IMR-90 (cell line): ENCODE results near the gene ULK2. TPM values are rescaled to one million over a fixed set of nuclear protein-coding genes. Genes with fewer than 3 reads are reported as not detected.

ENCODE experiments used
- ATAC-seq: fragments of 200-7000 bp; cut with Tn5 transposase; 2 replicates; pipeline ENCODE4 v1.9.1; 2020; ENCODE audit warnings: low read depth, mild to moderate bottlenecking, moderate library complexity
- BruUV-seq: library from RNA; stranded (reverse); fragments of 400-500 nt; replicated peaks from 2 replicates; lab custom pipeline; 2021; lab: Mats Ljungman, UMichigan
- CTCF ChIA-PET: fragments of 300-600 bp; formaldehyde crosslinking; extraction: SDS; loops from one replicate; lab custom pipeline; 2021; ENCODE audit warnings: antibody characterized with exemption; lab: Yijun Ruan, JAX
- POLR2A ChIA-PET: fragments of 300-600 bp; sonication (Branson Sonifier 250); formaldehyde crosslinking; loops from one replicate; lab custom pipeline; 2022; ENCODE audit warnings: antibody characterized with exemption; ENCODE audit not compliant: unreplicated experiment; lab: Charles Lee
- DNase-seq: peaks from one replicate; pipeline ENCODE4 v3.0.0; 2013
- H2AFZ ChIP-seq: replicated peaks from 2 replicates; pipeline ENCODE3; 2013; ENCODE audit warnings: low read length, mild to moderate bottlenecking; ENCODE audit not compliant: poor library complexity
- H2AK5ac ChIP-seq: 2 replicates; pipeline ENCODE4 v1.6.1; 2013; ENCODE audit warnings: low read depth, low read length, inconsistent platforms
- H2AK9ac ChIP-seq: replicated peaks from 2 replicates; pipeline ENCODE3; 2013; ENCODE audit warnings: mild to moderate bottlenecking, low read depth, low read length, moderate library complexity; ENCODE audit not compliant: poor library complexity
- H2BK120ac ChIP-seq: 2 replicates; pipeline ENCODE4 v1.6.1; 2013; ENCODE audit warnings: low read depth, low read length, inconsistent platforms
- H2BK15ac ChIP-seq: 3 replicates; pipeline ENCODE4 v1.6.1; 2013; ENCODE audit warnings: low read depth, low read length, inconsistent platforms
- H2BK20ac ChIP-seq: 2 replicates; pipeline ENCODE4 v1.6.1; 2013; ENCODE audit warnings: low read depth, mild to moderate bottlenecking, inconsistent platforms, low read length, moderate library complexity
- H2BK5ac ChIP-seq: 2 replicates; pipeline ENCODE4 v1.6.1; 2013; ENCODE audit warnings: mild to moderate bottlenecking, low read depth, low read length, inconsistent platforms; ENCODE audit not compliant: poor library complexity, severe bottlenecking
- H3K14ac ChIP-seq: replicated peaks from 2 replicates; pipeline ENCODE4 v1.6.1; 2013; ENCODE audit warnings: low read depth, low read length, inconsistent platforms
- H3K18ac ChIP-seq: 2 replicates; pipeline ENCODE4 v1.6.1; 2013; ENCODE audit warnings: low read depth, low read length, control low read depth
- H3K23ac ChIP-seq: 2 replicates; pipeline ENCODE4 v1.6.1; 2013; ENCODE audit warnings: low read depth, low read length, inconsistent platforms
- H3K27ac ChIP-seq: 2 replicates; pipeline ENCODE4 v1.5.1; 2013; ENCODE audit warnings: mild to moderate bottlenecking, control low read depth, low read length; ENCODE audit not compliant: insufficient read depth
- H3K27me3 ChIP-seq: 2 replicates; pipeline ENCODE4 v1.6.1; 2013; ENCODE audit warnings: low read length; ENCODE audit not compliant: control insufficient read depth, insufficient read depth
- H3K36me3 ChIP-seq: 2 replicates; pipeline ENCODE4 v1.6.1; 2013; ENCODE audit warnings: low read length, mixed read lengths; ENCODE audit not compliant: control insufficient read depth, insufficient read depth
- H3K4ac ChIP-seq: 2 replicates; pipeline ENCODE4 v1.6.1; 2013; ENCODE audit warnings: low read depth, low read length, inconsistent platforms
- H3K4me1 ChIP-seq: 2 replicates; pipeline ENCODE4 v1.6.1; 2013; ENCODE audit warnings: low read length, mixed read lengths; ENCODE audit not compliant: control insufficient read depth, insufficient read depth
- H3K4me2 ChIP-seq: 2 replicates; pipeline ENCODE4 v1.6.1; 2013; ENCODE audit warnings: low read depth, mild to moderate bottlenecking, control low read depth, low read length, moderate library complexity
- H3K4me3 ChIP-seq: 2 replicates; pipeline ENCODE4 v1.5.1; 2013; ENCODE audit warnings: low read depth, mild to moderate bottlenecking, control low read depth, low read length, moderate library complexity; ENCODE audit not compliant: insufficient read depth
- H3K56ac ChIP-seq: 2 replicates; pipeline ENCODE4 v1.6.1; 2013; ENCODE audit warnings: low read length, inconsistent platforms; ENCODE audit not compliant: insufficient read depth; ENCODE audit errors: extremely low read depth
- H3K79me1 ChIP-seq, 2 experiments: 2 replicates each; pipeline ENCODE4 v1.6.1; 2013; ENCODE audit warnings: low read length in 2 of 2, inconsistent platforms in 1 of 2, low read depth in 1 of 2
- H3K9ac ChIP-seq: 2 replicates; pipeline ENCODE4 v1.6.1; 2013; ENCODE audit warnings: low read depth, low read length, control low read depth
- H3K9me1 ChIP-seq: 2 replicates; pipeline ENCODE4 v1.6.1; 2013; ENCODE audit warnings: low read length, inconsistent platforms; ENCODE audit not compliant: insufficient read depth
- H3K9me3 ChIP-seq: 2 replicates; pipeline ENCODE4 v1.6.1; 2013; ENCODE audit warnings: low read length; ENCODE audit not compliant: control insufficient read depth, insufficient read depth
- H4K20me1 ChIP-seq: 2 replicates; pipeline ENCODE4 v1.6.1; 2013; ENCODE audit warnings: low read length, inconsistent platforms; ENCODE audit not compliant: insufficient read depth
- H4K5ac ChIP-seq: 2 replicates; pipeline ENCODE4 v1.6.1; 2013; ENCODE audit warnings: mild to moderate bottlenecking, low read depth, low read length, control low read depth
- H4K8ac ChIP-seq, 2 experiments: 2 replicates each; pipeline ENCODE4 v1.6.1; 2013; ENCODE audit warnings: low read depth in 2 of 2, low read length in 2 of 2, control low read depth in 1 of 2, inconsistent platforms in 1 of 2
- H4K91ac ChIP-seq: 2 replicates; pipeline ENCODE4 v1.6.1; 2013; ENCODE audit warnings: low read depth, low read length, inconsistent platforms; ENCODE audit not compliant: insufficient read depth
- BHLHE40 ChIP-seq: fragments of 150-350 bp; IDR thresholded peaks from 2 replicates; pipeline ENCODE4 v1.6.1; 2016; ENCODE audit warnings: mild to moderate bottlenecking, low read depth, low read length
- FOS ChIP-seq: fragments of 150-350 bp; IDR thresholded peaks from 2 replicates; pipeline ENCODE4 v1.6.1; 2016; ENCODE audit warnings: low read depth, low read length
- MAFK ChIP-seq: IDR thresholded peaks from 2 replicates; pipeline ENCODE4 v1.6.1; 2012; ENCODE audit warnings: low read depth, low read length, improper control_type of control experiment
- MAZ ChIP-seq: IDR thresholded peaks from 2 replicates; pipeline ENCODE4 v1.6.1; 2012; ENCODE audit warnings: low read depth, mild to moderate bottlenecking, low read length, improper control_type of control experiment, moderate library complexity, borderline replicate concordance
- MXI1 ChIP-seq: IDR thresholded peaks from 2 replicates; pipeline ENCODE4 v1.6.1; 2012; ENCODE audit warnings: low read depth, mild to moderate bottlenecking, low read length, moderate library complexity, borderline replicate concordance
- NFE2L2 ChIP-seq: fragments of 150-350 bp; IDR thresholded peaks from 2 replicates; pipeline ENCODE4 v1.6.1; 2016; ENCODE audit warnings: low read depth, mild to moderate bottlenecking, low read length
- RFX5 ChIP-seq: IDR thresholded peaks from 2 replicates; pipeline ENCODE4 v1.8.0; 2012; ENCODE audit warnings: low read depth, mild to moderate bottlenecking, low read length, moderate library complexity
- SMC3 ChIP-seq: fragments of 150-350 bp; IDR thresholded peaks from 2 replicates; pipeline ENCODE4 v1.6.1; 2016; ENCODE audit warnings: low read depth, mild to moderate bottlenecking, antibody characterized with exemption, low read length, moderate library complexity
- WGBS, 2 experiments: methylation state at CpG; one replicate each; pipeline versions ENCODE4 v1.1.5 to v1.1.7; 2013; ENCODE audit warnings: missing lambda C conversion rate in 2 of 2; ENCODE audit not compliant: insufficient read length in 1 of 2; ENCODE audit errors: extremely low coverage in 2 of 2; 5-methylcytosine and 5-hydroxymethylcytosine counted together
- dilution Hi-C: fragments of 300-500 bp; cut with HindIII; formaldehyde crosslinking; loops from one replicate; pipeline ENCODE4 v1.14.3; 2018; ENCODE audit warnings: low sequenced_read_pairs; ENCODE audit not compliant: unreplicated experiment
- in situ Hi-C: fragments of 300-500 bp; cut with MboI; formaldehyde crosslinking; loops from 3 replicates; pipeline ENCODE4 v1.14.3; 2019; ENCODE audit warnings: low sequenced_read_pairs, inconsistent platforms, mixed read lengths
- intact Hi-C: fragments of 100-400 bp; cut with micrococcal nuclease; formaldehyde crosslinking; loops from 2 replicates; pipeline ENCODE4 v1.10.0; 2022
- polyA plus RNA-seq, 3 experiments: library from polyadenylated mRNA; depleted of rRNA; stranded (reverse); fragments of >200 nt; gene quantifications; 2 replicates each; pipeline ENCODE4 v1.2.3, GENCODE V29; 2012; ENCODE audit warnings: low replicate concordance in 1 of 3
- total RNA-seq: library from RNA; depleted of rRNA; stranded (reverse); fragments of >200 nt; gene quantifications from 2 replicates; pipeline ENCODE4 v1.2.3, GENCODE V29; 2012
- TF ChIP-seq, protein P1 (sequence below): conservative IDR thresholded peaks from 2 replicates; pipeline ENCODE4 v1.5.1; 2012; ENCODE audit warnings: mild to moderate bottlenecking, low read depth, low read length, improper control_type of control experiment
- TF ChIP-seq, protein P2 (sequence below): fragments of 150-350 bp; IDR thresholded peaks from 2 replicates; pipeline ENCODE4 v1.6.1; 2016; ENCODE audit warnings: low read depth, mild to moderate bottlenecking, low read length, moderate library complexity, borderline replicate concordance

Gene ULK2
- total and polyA plus RNA-seq, 2 of the 4 experiments (the other 2 are of a cell fraction): 8.9 to 10.8 TPM

DNA sequence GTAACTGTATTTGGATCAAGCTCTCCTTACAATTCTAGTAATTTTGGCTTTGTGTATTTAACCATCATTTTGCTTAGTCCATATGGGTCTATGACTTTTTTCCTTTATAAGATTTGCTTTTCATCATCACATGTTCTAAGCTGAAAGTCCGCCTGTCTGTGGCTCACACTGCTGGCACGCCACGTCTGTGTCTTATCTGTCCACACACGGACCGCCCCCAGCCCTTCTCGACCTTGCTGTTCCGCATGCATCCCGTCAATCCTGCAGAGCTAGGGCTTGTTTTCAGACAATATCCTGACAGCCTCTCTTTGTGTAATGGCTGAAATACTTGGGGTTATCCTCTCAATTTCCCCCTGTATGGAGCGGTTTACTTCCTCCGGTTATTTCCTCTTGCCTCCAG, 111.2 kb downstream of the ULK2 start:
- ATAC-seq (no peak), DNase-seq (no peak)
- no peak overlapping the region for H2BK5ac ChIP-seq
- H3K23ac ChIP-seq: no peak overlapping the region
- dilution Hi-C loops: no loop called here
- 0 out of 2 replicates have a peak, but pooled peaks cover 2% of the 10 kb centered on the region for H3K9me3 ChIP-seq
- in situ Hi-C loops: no loop called here
- ChIA-PET CTCF (interaction anchor here (1.2 kb wide), 1 partner anchor 13 kb away, joined by 3 read pairs; no protein-coding TSS in a partner anchor), POLR2A (no interaction called here)
- no peak overlapping the region for H2AK5ac ChIP-seq
- H3K4ac ChIP-seq: no peak overlapping the region
- no peak overlapping the region for H3K18ac ChIP-seq
- peaks cover 4% of the 10 kb centered on the region for H3K4me1 ChIP-seq
- BruUV-seq: no TSS peak
- no peak overlapping the region for H3K14ac ChIP-seq
- no peaks in the 10 kb centered on the region for H4K20me1 ChIP-seq
- H3K36me3 ChIP-seq: no peaks in the 10 kb centered on the region
- 44% methylated on average over 5 of the region's 10 CpGs; no CpG with 5 or more reads in 1 of the 2 experiments for whole genome bisulfite sequencing, 2 experiments
- no peak overlapping the region for H4K5ac ChIP-seq
- no peak overlapping the region for H4K91ac ChIP-seq
- no peak overlapping the region for H3K4me2 ChIP-seq
- no peak overlapping the region for H4K8ac ChIP-seq
- no peak for TF ChIP-seq SMC3
- TF ChIP-seq, protein P1, sequence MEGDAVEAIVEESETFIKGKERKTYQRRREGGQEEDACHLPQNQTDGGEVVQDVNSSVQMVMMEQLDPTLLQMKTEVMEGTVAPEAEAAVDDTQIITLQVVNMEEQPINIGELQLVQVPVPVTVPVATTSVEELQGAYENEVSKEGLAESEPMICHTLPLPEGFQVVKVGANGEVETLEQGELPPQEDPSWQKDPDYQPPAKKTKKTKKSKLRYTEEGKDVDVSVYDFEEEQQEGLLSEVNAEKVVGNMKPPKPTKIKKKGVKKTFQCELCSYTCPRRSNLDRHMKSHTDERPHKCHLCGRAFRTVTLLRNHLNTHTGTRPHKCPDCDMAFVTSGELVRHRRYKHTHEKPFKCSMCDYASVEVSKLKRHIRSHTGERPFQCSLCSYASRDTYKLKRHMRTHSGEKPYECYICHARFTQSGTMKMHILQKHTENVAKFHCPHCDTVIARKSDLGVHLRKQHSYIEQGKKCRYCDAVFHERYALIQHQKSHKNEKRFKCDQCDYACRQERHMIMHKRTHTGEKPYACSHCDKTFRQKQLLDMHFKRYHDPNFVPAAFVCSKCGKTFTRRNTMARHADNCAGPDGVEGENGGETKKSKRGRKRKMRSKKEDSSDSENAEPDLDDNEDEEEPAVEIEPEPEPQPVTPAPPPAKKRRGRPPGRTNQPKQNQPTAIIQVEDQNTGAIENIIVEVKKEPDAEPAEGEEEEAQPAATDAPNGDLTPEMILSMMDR: no peak
- no peak for TF ChIP-seq FOS
- TF ChIP-seq, protein P2, sequence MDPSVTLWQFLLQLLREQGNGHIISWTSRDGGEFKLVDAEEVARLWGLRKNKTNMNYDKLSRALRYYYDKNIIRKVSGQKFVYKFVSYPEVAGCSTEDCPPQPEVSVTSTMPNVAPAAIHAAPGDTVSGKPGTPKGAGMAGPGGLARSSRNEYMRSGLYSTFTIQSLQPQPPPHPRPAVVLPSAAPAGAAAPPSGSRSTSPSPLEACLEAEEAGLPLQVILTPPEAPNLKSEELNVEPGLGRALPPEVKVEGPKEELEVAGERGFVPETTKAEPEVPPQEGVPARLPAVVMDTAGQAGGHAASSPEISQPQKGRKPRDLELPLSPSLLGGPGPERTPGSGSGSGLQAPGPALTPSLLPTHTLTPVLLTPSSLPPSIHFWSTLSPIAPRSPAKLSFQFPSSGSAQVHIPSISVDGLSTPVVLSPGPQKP: no peak
- no peak for TF ChIP-seq MAZ
- no peak for TF ChIP-seq NFE2L2
- no peak for TF ChIP-seq MXI1
- no peak for TF ChIP-seq RFX5
- TF ChIP-seq MAFK: no peak
- TF ChIP-seq BHLHE40: no peak
- H2BK20ac ChIP-seq: no peak overlapping the region
- peaks cover 43% of the 10 kb centered on the region for H3K27me3 ChIP-seq
- 0 out of 2 replicates have a peak, but pooled peaks cover 4% of the 10 kb centered on the region for H3K9me1 ChIP-seq
- no peak overlapping the region for H3K9ac ChIP-seq
- H3K56ac ChIP-seq: no peak overlapping the region
- no peaks in the 10 kb centered on the region for H3K79me1 ChIP-seq
- no peak overlapping the region for H2AFZ ChIP-seq
- no peak overlapping the region for H2BK15ac ChIP-seq
- no peak overlapping the region for H3K4me3 ChIP-seq
- no peak overlapping the region for H2BK120ac ChIP-seq
- intact Hi-C loops: no loop called here
- no peak overlapping the region for H3K27ac ChIP-seq
- H2AK9ac ChIP-seq: no peak overlapping the region
